OCI-M2 (cell line): ENCODE data around the gene USP17L28.
"Not testable (repeated sequence)": the region's sequence is repeated elsewhere in the genome, so short reads cannot be mapped to it uniquely, and the experiment has no call there.

Source experiments
- DNase-seq: peaks from one replicate; lab custom pipeline; 2025; ENCODE audit not compliant: unreplicated experiment; lab: John Stamatoyannopoulos, UW

Gene USP17L28, protein sequence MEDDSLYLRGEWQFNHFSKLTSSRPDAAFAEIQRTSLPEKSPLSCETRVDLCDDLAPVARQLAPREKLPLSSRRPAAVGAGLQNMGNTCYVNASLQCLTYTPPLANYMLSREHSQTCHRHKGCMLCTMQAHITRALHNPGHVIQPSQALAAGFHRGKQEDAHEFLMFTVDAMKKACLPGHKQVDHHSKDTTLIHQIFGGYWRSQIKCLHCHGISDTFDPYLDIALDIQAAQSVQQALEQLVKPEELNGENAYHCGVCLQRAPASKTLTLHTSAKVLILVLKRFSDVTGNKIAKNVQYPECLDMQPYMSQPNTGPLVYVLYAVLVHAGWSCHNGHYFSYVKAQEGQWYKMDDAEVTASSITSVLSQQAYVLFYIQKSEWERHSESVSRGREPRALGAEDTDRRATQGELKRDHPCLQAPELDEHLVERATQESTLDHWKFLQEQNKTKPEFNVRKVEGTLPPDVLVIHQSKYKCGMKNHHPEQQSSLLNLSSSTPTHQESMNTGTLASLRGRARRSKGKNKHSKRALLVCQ

GRCh38 chr4:9348593-9348992 lies at the start of gene USP17L28:
Gene USP17L28 (plus strand): TSS chr4:9348893. CDS start chr4:9348893, 0 bp downstream.
- DNase-seq = not testable (repeated sequence)

- DNase-seq = not testable (repeated sequence)
These were observed 24.5 kb upstream of the USP17L28 start for GRCh38 chr4:9324191-9324590.

GRCh38 chr4:9324865-9325264 lies 23.8 kb upstream of the USP17L28 start, which contains the start of gene USP17L24:
Gene USP17L24 (plus strand): TSS chr4:9325165. CDS start chr4:9325165, 0 bp downstream.
- not testable (repeated sequence) for DNase-seq

DNA sequence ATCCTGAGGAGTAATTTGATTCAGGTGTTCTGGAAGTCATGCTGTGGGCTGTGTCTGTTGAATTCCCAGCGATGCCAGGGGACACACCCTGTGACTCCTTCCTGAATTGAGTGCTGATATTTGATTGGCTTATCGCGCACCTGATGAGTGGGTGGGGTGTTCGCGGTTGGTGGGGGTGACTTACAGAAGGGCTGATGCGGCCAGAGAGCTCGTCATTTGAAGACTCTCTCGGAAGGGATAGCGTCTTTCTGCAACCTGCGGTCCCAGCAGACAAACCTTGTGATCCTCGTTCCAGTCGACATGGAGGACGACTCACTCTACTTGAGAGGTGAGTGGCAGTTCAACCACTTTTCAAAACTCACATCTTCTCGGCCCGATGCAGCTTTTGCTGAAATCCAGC lies 19.1 kb upstream of the USP17L28 start, which contains the start of gene USP17L25:
Gene USP17L25, plus strand, starts transcription at position 301 of the 400 bp plus-strand sequence. Its CDS starts 0 bp downstream, at position 301.
- DNase-seq = not testable (repeated sequence)

- not testable (repeated sequence) for DNase-seq
These were observed 14.3 kb upstream of the USP17L28 start, which contains the start of gene USP17L26 for GRCh38 chr4:9334358-9334757. Gene USP17L26 (plus strand): TSS chr4:9334658. CDS start chr4:9334658, 0 bp downstream.

GRCh38 chr4:9339103-9339502 lies 9.6 kb upstream of the USP17L28 start, which contains the start of gene USP17L5:
Gene USP17L5 (plus strand): TSS chr4:9339403. CDS start chr4:9339403, 0 bp downstream.
- DNase-seq = not testable (repeated sequence)

GRCh38 chr4:9343848-9344247 lies 4.8 kb upstream of the USP17L28 start, which contains the start of gene USP17L27:
Gene USP17L27 (plus strand): TSS chr4:9344148. CDS start chr4:9344148, 0 bp downstream.
- not testable (repeated sequence) for DNase-seq

GRCh38 chr4:9350866-9351265 lies 2.2 kb downstream of the USP17L28 start:
- not testable (repeated sequence) for DNase-seq

GRCh38 chr4:9353338-9353737 lies 4.6 kb downstream of the USP17L28 start, which contains the start of gene USP17L29:
Gene USP17L29 (plus strand): TSS chr4:9353638. CDS start chr4:9353638, 0 bp downstream.
- DNase-seq = not testable (repeated sequence)

GRCh38 chr4:9362829-9363228 lies 14.1 kb downstream of the USP17L28 start, which contains the start of gene USP17L30:
Gene USP17L30 (plus strand): TSS chr4:9363129. CDS start chr4:9363129, 0 bp downstream.
- not testable (repeated sequence) for DNase-seq

DNA sequence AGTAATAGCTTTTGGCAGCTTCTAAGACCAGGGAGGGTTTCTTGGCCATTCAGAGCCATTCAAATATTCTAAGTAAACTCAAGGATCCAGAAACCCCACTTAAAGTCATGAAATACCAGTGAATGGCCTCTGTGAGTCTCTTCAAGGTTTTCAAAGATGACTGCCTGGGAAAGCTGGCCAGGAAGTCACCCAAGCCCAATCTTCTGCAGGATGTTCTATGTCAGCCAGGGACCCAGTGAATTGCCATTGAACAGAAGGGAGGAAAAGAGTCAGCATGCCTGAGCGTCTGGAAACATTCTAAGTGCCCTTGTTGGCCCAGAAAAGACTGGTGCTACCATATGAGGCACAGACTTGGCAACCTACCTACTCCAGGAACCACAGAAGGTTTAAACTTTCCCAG lies 31.2 kb downstream of the USP17L28 start:
- not testable (repeated sequence) for DNase-seq

- DNase-seq = not testable (repeated sequence)
These were observed 32.4 kb downstream of the USP17L28 start for GRCh38 chr4:9381012-9381534.

DNA sequence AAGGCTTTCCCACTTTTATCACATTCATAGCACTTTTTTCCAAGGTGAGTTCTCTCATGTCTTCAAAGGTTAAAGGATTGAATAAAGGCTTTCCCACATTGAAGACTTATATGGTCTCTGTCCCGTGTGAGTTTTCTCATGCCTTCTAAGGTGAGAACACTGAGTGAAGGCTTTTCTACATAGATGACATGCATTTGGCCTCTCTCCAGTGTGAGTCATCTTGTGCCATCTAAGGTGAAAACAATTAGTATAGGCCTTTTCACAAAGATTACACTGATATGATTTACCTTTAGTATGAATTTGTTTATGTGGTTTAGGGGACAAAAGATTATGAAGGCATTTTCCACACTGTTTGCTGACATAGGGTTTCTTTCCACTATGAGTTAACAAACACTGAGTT lies 35.4 kb downstream of the USP17L28 start:
- DNase-seq = no peak

DNA sequence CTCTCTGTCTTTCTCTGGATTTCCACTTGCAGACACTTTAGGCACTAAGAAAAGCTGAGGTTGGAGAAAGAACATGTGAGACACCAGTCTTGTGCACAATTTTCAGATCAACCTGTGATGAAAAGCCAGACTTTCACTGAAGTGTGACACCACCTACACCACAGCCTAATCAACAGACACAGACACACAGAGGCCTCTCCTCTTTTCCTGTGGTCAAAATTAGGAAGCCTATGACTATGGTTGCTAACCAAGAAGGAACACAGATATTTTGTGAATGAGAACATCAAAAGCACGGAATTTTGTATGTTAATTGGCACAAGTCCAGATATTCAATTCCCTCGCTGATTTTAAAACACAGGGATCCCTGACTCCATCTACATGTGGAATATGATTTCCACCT lies 40.3 kb downstream of the USP17L28 start:
- not testable (repeated sequence) for DNase-seq
